SH-SY5Y (cell line): ENCODE data around the gene MBP.

Source experiments
- GATA2 ChIP-seq: IDR thresholded peaks from 2 replicates; pipeline ENCODE4 v1.6.1; 2011; ENCODE audit warnings: mild to moderate bottlenecking, low read depth, low read length
- GATA3 ChIP-seq: IDR thresholded peaks from 2 replicates; pipeline ENCODE4 v1.6.1; 2011; ENCODE audit warnings: low read depth, mild to moderate bottlenecking, low read length, moderate library complexity

DNA sequence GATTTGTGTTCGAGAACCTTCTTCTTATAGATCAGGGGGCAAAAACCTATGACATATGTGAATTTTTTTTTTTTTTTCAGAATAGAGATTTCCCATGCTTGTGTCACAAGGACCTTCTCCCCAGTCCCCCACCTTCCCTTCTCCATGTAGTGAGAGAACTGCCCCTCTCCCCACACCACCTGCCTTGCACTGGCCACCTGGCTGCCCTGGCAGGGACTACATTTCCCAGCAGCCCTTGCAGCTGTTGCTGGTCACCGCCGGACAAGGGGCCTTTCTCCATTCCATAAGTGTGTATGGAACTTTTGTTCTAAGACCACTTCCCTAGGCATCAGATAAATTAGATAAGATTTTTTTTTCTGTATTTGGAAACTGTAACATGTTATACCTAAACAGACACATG lies 22.2 kb downstream of the MBP start:
- TF ChIP-seq GATA2 (no peak), GATA3 (no peak)
